Measurements from ENCODE around the gene LGI4. TPM values are rescaled to one million over a fixed set of nuclear protein-coding genes. Genes with fewer than 3 reads are reported as not detected.
"Not testable (repeated sequence)": the region's sequence is repeated elsewhere in the genome, so short reads cannot be mapped to it uniquely, and the experiment has no call there.

LGI4 gene
- total RNA-seq, 2 experiments from 2014 or later: 0.55 to 0.68 TPM

- H3K27me3 Mint-ChIP-seq; H3K4me1 Mint-ChIP-seq; H3K36me3 Mint-ChIP-seq (ENCODE audit: low read depth); CTCF ChIA-PET; H3K4me3 Mint-ChIP-seq; H3K9me3 Mint-ChIP-seq; DNase-seq; H3K27ac Mint-ChIP-seq; POLR2A ChIA-PET: not testable (repeated sequence)
Measured at GRCh38 chr19:35103614-35104013, 31.2 kb downstream of the LGI4 start.

GRCh38 chr19:35101949-35102348 lies 32.9 kb downstream of the LGI4 start:
- H3K4me3 Mint-ChIP-seq; POLR2A ChIA-PET; H3K9me3 Mint-ChIP-seq; H3K27ac Mint-ChIP-seq; CTCF ChIA-PET; H3K36me3 Mint-ChIP-seq (ENCODE audit: low read depth); DNase-seq; H3K4me1 Mint-ChIP-seq; H3K27me3 Mint-ChIP-seq: not testable (repeated sequence)

DNA sequence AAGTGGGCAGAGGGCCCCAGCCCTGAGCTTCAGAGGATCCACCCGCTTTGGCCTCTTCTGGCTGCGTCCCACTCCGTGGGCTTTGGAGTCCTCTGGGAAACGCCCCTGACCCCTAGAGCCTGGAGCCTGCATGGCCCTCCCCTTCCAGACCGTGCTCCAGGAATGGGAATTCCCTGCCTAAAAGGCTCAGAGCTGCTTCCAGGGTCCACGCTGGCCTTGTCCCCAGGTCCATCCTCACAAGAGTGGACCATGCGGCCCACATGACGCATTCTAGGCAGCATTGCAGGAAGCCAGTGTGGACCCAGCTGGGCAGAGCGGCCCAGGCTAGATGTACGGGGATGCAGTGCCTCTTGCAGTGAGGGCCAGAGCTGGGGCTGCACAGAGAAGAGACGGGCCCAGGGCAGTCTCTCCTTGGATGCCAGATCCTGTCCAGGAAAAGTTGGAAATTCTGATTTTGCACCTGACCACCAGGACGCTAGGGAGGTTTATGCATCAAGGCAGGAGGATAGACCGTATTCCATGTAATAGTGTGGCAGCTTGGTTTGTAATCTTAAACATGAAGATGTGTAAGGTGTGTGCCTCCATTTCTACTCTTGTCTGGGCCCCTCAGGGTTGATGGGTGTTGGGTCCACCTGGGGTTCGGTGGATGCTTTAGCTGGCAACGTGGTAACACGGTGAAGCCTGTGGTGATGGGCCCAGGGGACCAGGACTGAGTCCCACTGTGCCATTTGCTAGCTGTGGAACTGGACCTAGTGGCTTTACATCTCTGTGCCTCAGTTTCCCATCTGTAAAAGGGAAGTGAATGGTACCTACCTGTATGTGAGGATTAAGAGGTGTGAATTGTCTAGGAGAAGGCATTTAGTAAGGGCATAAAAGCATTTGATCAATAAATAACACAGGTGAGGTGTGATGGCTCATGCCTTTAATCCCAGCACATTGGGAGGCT lies 34.0 kb downstream of the LGI4 start:
- POLR2A ChIA-PET: no interaction called here

GRCh38 chr19:35099897-35100275 lies 35.0 kb downstream of the LGI4 start:
- ChIA-PET POLR2A (no interaction called here), CTCF (no interaction called here)
- Mint-ChIP-seq H3K4me3 (no peak overlapping the region), H3K27ac (no peak overlapping the region), H3K27me3 (no peaks in the 10 kb centered on the region), H3K9me3 (no peaks in the 10 kb centered on the region), H3K36me3 (ENCODE audit: low read depth) (no peaks in the 10 kb centered on the region), H3K4me1 (no peaks in the 10 kb centered on the region)
- no peak for DNase-seq

More for the DNA sequence above, 34.0 kb downstream of the LGI4 start:
- Mint-ChIP-seq H3K36me3 (ENCODE audit: low read depth) (no peaks in the 10 kb centered on the region), H3K4me1 (no peaks in the 10 kb centered on the region), H3K9me3 (no peaks in the 10 kb centered on the region), H3K4me3 (no peak overlapping the region), H3K27me3 (no peaks in the 10 kb centered on the region), H3K27ac (no peak overlapping the region)
- CTCF ChIA-PET: no interaction called here
- DNase-seq: no peak

DNA sequence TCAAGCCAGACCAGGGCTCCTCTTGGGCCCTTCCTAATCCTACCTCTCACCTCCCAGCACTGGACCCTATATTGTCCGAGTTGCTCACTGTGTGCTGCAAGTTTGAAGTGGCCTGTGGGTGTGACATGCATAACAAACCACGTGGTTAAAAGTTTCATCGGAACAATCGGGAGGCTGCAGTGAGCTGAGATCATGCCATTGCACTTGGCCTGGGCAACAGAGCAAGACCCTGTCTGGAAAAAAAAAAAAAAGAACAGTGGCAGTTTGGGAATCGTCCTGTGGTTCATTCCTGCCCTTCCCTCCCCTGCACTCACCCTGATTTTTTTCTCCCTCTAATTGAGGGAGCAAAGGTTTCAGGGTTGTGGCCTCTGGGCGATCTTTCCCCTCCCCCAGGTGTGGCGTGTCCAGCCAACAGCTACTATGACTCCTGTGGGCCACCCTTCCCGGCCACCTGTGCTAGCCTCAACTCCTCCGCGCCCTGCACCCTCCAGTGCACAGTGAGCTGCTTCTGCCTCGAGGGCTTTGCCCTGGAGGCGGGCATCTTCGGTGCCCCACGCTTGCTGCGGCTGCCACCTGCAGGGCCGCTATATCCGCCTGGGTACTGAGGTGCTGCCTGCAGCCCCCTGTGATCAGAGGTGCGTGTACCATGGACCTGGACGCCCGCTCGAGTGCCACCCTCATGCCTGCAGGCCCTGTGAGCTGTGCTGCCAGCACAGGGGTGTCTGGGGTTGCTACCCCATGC lies 35.5 kb downstream of the LGI4 start:
- CTCF ChIA-PET: no interaction called here
- POLR2A ChIA-PET: no interaction called here
- Mint-ChIP-seq H3K9me3 (no peaks in the 10 kb centered on the region), H3K4me3 (no peak overlapping the region), H3K4me1 (no peaks in the 10 kb centered on the region), H3K36me3 (ENCODE audit: low read depth) (no peaks in the 10 kb centered on the region), H3K27ac (no peak overlapping the region), H3K27me3 (no peaks in the 10 kb centered on the region)
- DNase-seq: no peak

DNA sequence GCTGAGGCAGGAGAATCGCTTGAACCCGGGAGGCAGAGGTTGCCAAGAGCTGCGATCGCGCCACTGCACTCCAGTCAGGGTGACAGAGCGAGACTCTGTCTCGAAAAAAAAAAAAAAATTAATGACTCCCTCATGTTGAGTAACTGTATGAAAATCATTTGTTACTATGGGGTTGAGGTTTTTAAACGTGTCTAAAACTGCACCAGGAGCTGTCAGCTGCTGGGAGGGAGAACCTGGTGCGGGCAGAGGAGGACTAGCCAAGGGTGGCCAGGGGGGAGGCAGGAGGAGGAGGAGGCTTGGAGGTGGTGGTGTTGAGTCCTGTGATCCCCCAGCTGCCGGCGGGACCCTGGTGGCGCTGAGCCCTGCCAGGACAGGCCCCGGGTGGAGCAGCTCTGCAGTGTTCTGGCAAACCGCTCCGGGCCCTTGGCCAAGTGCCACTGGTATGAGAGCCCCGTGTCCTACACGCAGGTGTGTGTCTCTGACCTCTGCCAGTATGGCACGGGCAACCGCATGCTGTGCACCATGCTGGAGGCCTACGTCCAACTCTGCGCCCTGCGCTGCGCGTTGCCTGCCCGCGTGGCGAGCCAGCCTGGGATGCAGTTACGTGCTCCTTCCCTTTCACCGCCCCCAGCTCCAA lies 36.3 kb downstream of the LGI4 start:
- POLR2A ChIA-PET: no interaction called here
- H3K27ac Mint-ChIP-seq: no peak overlapping the region
- no peaks in the 10 kb centered on the region for H3K4me1 Mint-ChIP-seq
- H3K27me3 Mint-ChIP-seq: no peaks in the 10 kb centered on the region
- H3K9me3 Mint-ChIP-seq: no peaks in the 10 kb centered on the region
- DNase-seq: no peak
- no peak overlapping the region for H3K4me3 Mint-ChIP-seq
- CTCF ChIA-PET: no interaction called here
- H3K36me3 Mint-ChIP-seq (ENCODE audit: low read depth): no peaks in the 10 kb centered on the region

DNA sequence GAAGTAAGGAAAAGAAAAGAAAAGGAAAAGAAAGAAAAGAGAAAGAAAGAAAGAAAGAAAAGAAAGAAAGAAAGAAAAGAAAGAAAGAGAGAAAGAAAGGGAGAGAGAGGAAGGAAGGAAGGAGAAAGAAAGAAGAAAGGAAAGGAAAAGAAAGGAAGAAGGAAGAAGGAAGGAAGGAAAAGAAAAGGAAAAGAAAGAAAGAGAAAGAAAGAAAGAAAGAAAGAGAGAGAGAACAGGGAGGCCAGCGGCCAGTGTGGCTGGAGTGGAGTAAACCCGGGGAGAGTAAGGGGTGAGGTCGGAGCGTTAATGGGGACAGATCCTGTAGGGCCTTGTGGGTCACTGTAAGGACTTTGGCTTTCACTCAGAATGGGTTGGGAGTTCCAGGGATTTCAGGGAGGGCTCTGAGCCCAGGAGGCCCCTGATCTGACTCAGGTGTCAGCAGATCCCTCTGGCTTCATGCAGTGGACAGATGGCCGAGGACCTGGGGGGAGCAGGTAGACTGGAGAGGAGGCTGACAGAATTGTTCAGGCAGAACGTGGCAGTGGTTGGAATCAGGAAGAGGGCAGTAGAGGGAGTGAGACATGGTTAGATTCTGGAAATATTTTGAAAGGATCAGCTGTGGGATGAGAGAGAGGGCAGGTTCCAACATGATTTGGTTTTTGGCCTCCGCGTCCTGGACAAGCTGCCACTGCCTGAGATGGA lies 39.0 kb downstream of the LGI4 start:
- ChIA-PET CTCF (no interaction called here), POLR2A (interaction anchor here (1.2 kb wide), 1 partner anchor 9 kb away, joined by 4 read pairs; no protein-coding TSS in a partner anchor)
- no peaks in the 10 kb centered on the region for H3K9me3 Mint-ChIP-seq
- no peaks in the 10 kb centered on the region for H3K36me3 Mint-ChIP-seq (ENCODE audit: low read depth)
- no peaks in the 10 kb centered on the region for H3K27me3 Mint-ChIP-seq
- H3K4me3 Mint-ChIP-seq: no peak overlapping the region
- no peak for DNase-seq
- no peaks in the 10 kb centered on the region for H3K4me1 Mint-ChIP-seq
- H3K27ac Mint-ChIP-seq: no peak overlapping the region

GRCh38 chr19:35094656-35095055 lies 40.2 kb downstream of the LGI4 start:
- peaks cover 4% of the 10 kb centered on the region for H3K27me3 Mint-ChIP-seq
- ChIA-PET CTCF (no interaction called here), POLR2A (no interaction called here)
- no peaks in the 10 kb centered on the region for H3K4me1 Mint-ChIP-seq
- H3K36me3 Mint-ChIP-seq (ENCODE audit: low read depth): no peaks in the 10 kb centered on the region
- no peak overlapping the region for H3K27ac Mint-ChIP-seq
- no peaks in the 10 kb centered on the region for H3K9me3 Mint-ChIP-seq
- no peak for DNase-seq
- no peak overlapping the region for H3K4me3 Mint-ChIP-seq

- ChIA-PET CTCF (no interaction called here), POLR2A (no interaction called here)
- no peak overlapping the region for H3K4me3 Mint-ChIP-seq
- peaks cover 4% of the 10 kb centered on the region for H3K27me3 Mint-ChIP-seq
- H3K9me3 Mint-ChIP-seq: no peaks in the 10 kb centered on the region
- DNase-seq: no peak
- no peak overlapping the region for H3K27ac Mint-ChIP-seq
- no peaks in the 10 kb centered on the region for H3K4me1 Mint-ChIP-seq
- H3K36me3 Mint-ChIP-seq (ENCODE audit: low read depth): no peaks in the 10 kb centered on the region
Measured at GRCh38 chr19:35093941-35094647, 40.8 kb downstream of the LGI4 start.

GRCh38 chr19:35093430-35093829 lies 41.4 kb downstream of the LGI4 start:
- H3K27me3 Mint-ChIP-seq: peaks cover 4% of the 10 kb centered on the region
- ChIA-PET CTCF (interaction anchor here (0.7 kb wide), 1 partner anchor 23 kb away, joined by 3 read pairs; no protein-coding TSS in a partner anchor), POLR2A (no interaction called here)
- H3K4me1 Mint-ChIP-seq: no peaks in the 10 kb centered on the region
- no peaks in the 10 kb centered on the region for H3K9me3 Mint-ChIP-seq
- H3K4me3 Mint-ChIP-seq: no peak overlapping the region
- no peak for DNase-seq
- H3K27ac Mint-ChIP-seq: no peak overlapping the region
- no peaks in the 10 kb centered on the region for H3K36me3 Mint-ChIP-seq (ENCODE audit: low read depth)

DNA sequence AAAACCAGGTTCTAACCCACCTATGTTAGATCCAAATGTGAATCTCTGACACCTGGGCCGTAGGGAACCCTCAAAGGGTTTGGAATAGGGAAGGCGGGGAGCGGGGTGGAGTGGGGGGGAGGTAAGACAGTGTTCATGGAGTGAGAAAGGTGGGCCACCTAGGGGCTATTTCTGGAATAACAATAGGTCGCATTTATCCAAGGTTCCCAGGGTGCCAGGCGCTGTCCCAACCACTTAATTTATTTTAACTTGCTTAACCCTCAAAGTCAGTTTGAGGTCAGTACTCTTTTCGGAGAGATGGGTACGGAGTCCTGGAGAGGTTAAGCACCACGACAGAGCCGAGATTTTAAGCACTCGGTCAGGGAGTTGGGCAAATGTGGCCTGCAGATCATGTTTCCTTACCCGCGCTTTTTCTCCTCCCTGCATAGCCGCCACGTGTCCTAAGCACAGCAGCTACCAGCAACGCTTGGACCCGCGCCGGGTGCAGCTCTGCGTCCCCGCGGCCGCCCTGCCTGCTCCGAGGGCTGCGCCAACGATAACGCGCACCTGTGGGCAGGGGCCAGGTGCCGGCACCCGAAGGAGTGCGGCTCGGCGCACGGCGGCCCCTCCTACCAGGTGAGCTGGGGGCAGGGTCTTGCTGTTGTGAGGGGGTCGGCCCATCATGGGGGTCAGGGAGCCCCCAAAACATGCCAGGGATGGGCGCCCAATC lies 44.2 kb downstream of the LGI4 start:
- no peak overlapping the region for H3K4me3 Mint-ChIP-seq
- H3K27me3 Mint-ChIP-seq: peaks cover 5% of the 10 kb centered on the region
- H3K4me1 Mint-ChIP-seq: no peaks in the 10 kb centered on the region
- POLR2A ChIA-PET: no interaction called here
- peak; percentile 28 for DNase-seq
- H3K27ac Mint-ChIP-seq: no peak overlapping the region
- H3K36me3 Mint-ChIP-seq (ENCODE audit: low read depth): no peaks in the 10 kb centered on the region
- CTCF ChIA-PET: interaction anchor here (1.0 kb wide), 1 partner anchor 16 kb away, joined by 3 read pairs; no protein-coding TSS in a partner anchor
- no peaks in the 10 kb centered on the region for H3K9me3 Mint-ChIP-seq

DNA sequence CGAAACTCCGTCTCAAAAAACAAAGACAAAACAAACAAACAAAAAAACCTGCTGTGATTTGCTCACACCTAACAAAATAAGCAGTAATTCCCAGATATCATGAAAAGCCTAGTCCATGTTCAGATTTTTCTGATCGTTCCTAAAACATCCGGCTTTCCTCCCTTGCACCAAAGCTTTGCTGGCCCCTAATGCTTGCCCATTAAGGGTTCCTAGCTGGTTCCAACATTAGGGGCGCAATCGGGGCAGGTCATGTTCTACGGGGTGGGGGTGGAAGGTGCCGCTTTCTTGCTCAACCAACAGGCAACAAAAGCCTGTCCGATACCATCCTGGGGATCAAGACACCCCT lies 44.7 kb downstream of the LGI4 start:
- no peaks in the 10 kb centered on the region for H3K9me3 Mint-ChIP-seq
- ChIA-PET POLR2A (no interaction called here), CTCF (interaction anchor here (1.0 kb wide), 1 partner anchor 17 kb away, joined by 3 read pairs; no protein-coding TSS in a partner anchor)
- H3K27ac Mint-ChIP-seq: no peak overlapping the region
- no peak for DNase-seq
- no peaks in the 10 kb centered on the region for H3K4me1 Mint-ChIP-seq
- H3K27me3 Mint-ChIP-seq: peaks cover 5% of the 10 kb centered on the region
- no peak overlapping the region for H3K4me3 Mint-ChIP-seq
- no peaks in the 10 kb centered on the region for H3K36me3 Mint-ChIP-seq (ENCODE audit: low read depth)
